SU-DHL-6 (cell line): ENCODE measurements around the gene ITGA6.

ENCODE experiments used
- CTCF ChIP-seq: fragments of 200-600 bp; sonication (generic); IDR thresholded peaks from one replicate; pipeline ENCODE4 v1.5.1; 2017; ENCODE audit warnings: antibody characterized with exemption, mild to moderate bottlenecking, low read length, moderate library complexity; ENCODE audit not compliant: insufficient read depth, poor library complexity, severe bottlenecking
- EZH2phosphoT487 ChIP-seq: fragments of 200-600 bp; sonication (generic), shearing (Covaris generic); conservative IDR thresholded peaks from 2 replicates; pipeline ENCODE4 v1.6.1; 2018; ENCODE audit warnings: mild to moderate bottlenecking, antibody characterized with exemption, low read length, moderate library complexity, mixed read lengths

GRCh38 chr2:172540421-172540820 is 113.0 kb downstream of the ITGA6 start:
- TF ChIP-seq CTCF: no peak
- TF ChIP-seq EZH2phosphoT487: no peak
